Bronchial epithelial cell (primary cell): Measurements from ENCODE around the gene KIFAP3. TPM values are rescaled to one million over a fixed set of nuclear protein-coding genes. Genes with fewer than 3 reads are reported as not detected.

Experiments
- DNase-seq: peaks from one replicate; pipeline ENCODE4 v3.0.0-alpha.2; 2010; ENCODE audit warnings: low read depth
- FAIRE-seq: peaks from 2 replicates; lab custom pipeline; 2011; peaks lifted over from hg19 to GRCh38; lab: Jason Lieb, UNC
- H3K27me3 ChIP-seq: 2 replicates; pipeline ENCODE4 v1.5.1; 2011; ENCODE audit warnings: low read length; ENCODE audit not compliant: control insufficient read depth, insufficient read depth
- H3K36me3 ChIP-seq: 2 replicates; pipeline ENCODE4 v1.5.1; 2011; ENCODE audit warnings: low read length; ENCODE audit not compliant: control insufficient read depth, insufficient read depth
- H3K4me3 ChIP-seq: 2 replicates; pipeline ENCODE4 v1.5.1; 2011; ENCODE audit warnings: mild to moderate bottlenecking, low read depth, low read length, control low read depth
- total RNA-seq: library from RNA; depleted of rRNA; stranded (reverse); fragments of >200 nt; gene quantifications from 2 replicates; pipeline ENCODE4 v1.2.1, GENCODE V29; 2014
- TF ChIP-seq, protein P1 (sequence below): IDR thresholded peaks from 2 replicates; pipeline ENCODE4 v1.5.1; 2011; ENCODE audit warnings: mild to moderate bottlenecking, moderate library complexity, low read length, control low read depth, inconsistent platforms; ENCODE audit not compliant: insufficient read depth, severe bottlenecking

The KIFAP3 gene
- total RNA-seq, 1 donor from 2014 or later = 11.1 TPM

DNA sequence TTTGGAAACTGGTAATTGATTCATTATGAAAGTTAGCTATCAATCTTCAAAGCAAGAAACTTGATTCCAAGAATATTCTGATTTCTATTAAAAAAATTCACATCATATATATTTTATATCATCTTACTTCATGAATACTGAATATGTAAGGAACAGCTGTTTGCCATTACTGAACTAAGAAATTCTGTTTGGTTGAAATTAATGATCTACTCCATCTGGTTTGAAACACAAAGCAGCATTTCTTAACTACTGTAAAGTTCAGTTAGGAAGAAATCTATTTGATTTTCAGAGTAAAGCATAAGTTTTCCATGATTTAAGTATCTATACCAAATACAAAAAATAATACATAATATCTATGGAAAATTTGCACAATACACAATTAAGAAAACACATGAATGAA, 114.8 kb downstream of the KIFAP3 start:
- Histone ChIP-seq H3K36me3 (no peaks in the 10 kb centered on the region), H3K27me3 (no peaks in the 10 kb centered on the region), H3K4me3 (no peak overlapping the region)
- FAIRE-seq = no peak
- DNase-seq = no peak
- TF ChIP-seq, protein P1, sequence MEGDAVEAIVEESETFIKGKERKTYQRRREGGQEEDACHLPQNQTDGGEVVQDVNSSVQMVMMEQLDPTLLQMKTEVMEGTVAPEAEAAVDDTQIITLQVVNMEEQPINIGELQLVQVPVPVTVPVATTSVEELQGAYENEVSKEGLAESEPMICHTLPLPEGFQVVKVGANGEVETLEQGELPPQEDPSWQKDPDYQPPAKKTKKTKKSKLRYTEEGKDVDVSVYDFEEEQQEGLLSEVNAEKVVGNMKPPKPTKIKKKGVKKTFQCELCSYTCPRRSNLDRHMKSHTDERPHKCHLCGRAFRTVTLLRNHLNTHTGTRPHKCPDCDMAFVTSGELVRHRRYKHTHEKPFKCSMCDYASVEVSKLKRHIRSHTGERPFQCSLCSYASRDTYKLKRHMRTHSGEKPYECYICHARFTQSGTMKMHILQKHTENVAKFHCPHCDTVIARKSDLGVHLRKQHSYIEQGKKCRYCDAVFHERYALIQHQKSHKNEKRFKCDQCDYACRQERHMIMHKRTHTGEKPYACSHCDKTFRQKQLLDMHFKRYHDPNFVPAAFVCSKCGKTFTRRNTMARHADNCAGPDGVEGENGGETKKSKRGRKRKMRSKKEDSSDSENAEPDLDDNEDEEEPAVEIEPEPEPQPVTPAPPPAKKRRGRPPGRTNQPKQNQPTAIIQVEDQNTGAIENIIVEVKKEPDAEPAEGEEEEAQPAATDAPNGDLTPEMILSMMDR = no peak

DNA sequence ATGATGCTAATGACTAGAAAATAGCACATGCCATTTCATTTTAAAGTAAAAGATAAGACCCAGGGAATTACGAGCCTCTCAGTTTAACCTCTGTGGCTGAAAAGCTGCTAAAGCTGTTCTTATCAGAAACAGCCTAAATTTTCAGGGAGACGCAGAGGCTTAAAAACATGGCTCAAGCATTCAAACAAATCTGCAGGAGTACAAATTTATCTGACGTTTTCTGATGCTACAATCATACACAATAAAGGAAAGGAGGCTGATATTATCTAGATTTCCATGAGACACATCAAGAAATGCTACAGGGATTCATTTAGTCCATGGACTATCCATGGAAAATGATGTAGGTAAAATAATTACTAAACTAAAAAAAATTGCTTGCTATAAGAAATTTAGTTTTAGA, 115.5 kb downstream of the KIFAP3 start:
- no peaks in the 10 kb centered on the region for H3K36me3 ChIP-seq
- TF ChIP-seq, protein P1 = no peak
- no peak for DNase-seq
- no peaks in the 10 kb centered on the region for H3K27me3 ChIP-seq
- FAIRE-seq = no peak
- H3K4me3 ChIP-seq = no peak overlapping the region

DNA sequence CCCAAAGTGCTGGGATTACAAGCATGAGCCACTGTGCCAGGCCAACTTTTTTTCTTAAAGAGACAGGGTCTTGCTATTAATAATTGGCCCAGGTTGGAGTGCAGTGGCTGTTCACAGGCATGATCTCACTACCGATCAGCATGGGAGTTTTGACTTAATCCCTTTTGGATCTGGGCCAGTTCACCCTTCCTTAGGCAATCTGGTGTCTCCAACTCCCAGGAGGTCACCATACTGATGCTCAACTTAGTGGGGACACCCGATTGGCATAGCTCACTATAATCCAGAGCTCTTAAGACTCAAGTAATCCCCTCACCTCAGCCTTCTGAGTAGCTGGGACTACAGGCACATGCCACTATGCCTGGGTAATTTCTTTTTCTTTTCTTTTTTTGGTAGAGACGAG, 116.6 kb downstream of the KIFAP3 start:
- H3K27me3 ChIP-seq = no peaks in the 10 kb centered on the region
- no peak overlapping the region for H3K4me3 ChIP-seq
- DNase-seq (no peak), FAIRE-seq (no peak)
- TF ChIP-seq, protein P1 = no peak
- H3K36me3 ChIP-seq = no peaks in the 10 kb centered on the region

DNA sequence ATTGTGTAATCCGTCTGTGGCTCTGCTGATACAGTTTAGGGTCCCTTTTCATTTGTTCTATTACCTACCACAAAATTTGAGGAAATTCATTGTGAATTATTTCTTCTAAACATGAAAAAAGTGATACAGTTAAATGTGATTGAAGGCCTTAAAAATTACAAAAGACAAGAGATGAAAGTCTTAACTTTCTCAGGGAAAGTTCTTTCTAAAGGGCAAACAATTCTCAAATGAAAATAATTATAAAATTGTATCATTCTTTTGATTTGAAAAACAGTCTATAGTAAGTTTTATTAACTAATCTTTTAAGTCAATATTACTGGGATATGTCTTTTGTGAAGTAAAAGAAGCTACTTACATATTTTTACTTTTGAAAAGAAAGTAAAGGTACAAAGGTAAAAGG, 123.4 kb downstream of the KIFAP3 start:
- no peaks in the 10 kb centered on the region for H3K36me3 ChIP-seq
- H3K27me3 ChIP-seq = no peaks in the 10 kb centered on the region
- DNase-seq (no peak), FAIRE-seq (no peak)
- no peak overlapping the region for H3K4me3 ChIP-seq
- TF ChIP-seq, protein P1 = no peak

DNA sequence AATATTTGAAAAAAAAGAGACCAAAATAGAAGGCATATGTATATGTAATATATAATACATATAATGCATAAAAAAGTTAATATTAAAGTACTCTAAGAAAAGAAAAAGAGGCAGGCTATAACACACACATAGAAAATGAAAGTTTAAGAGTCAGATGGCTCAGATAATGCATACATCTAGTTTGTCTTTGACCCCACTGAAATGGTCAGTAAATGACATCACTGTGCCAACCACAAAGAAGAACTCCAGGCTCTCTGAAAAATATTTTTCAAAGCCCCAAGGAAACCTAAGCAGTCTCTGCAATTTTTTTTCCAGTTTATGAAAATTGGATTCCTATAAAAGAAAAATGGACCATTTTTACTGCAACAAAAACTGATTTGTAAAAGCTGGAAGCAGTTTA, 125.4 kb downstream of the KIFAP3 start:
- FAIRE-seq (no peak), DNase-seq (no peak)
- no peak overlapping the region for H3K4me3 ChIP-seq
- TF ChIP-seq, protein P1 = no peak
- H3K27me3 ChIP-seq = no peaks in the 10 kb centered on the region
- H3K36me3 ChIP-seq = no peaks in the 10 kb centered on the region

DNA sequence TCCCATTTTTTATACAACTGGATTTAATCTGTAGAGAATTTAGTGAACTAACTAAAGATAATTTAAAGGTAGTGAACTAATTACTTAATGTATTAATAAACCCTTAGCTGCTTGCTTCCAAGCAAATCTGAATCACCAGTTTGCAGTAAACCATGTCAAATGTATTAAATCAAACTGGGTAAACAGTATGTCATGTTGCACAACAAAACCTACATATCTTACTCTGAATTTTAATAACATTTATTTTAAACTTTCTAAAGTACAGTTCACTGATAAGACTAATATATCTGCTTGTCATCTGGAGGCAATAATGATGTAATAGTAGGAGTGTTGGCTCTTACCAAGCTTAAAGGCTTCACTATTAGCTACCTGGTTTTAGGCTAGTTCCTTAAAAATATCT, 128.3 kb downstream of the KIFAP3 start:
- TF ChIP-seq, protein P1 = no peak
- DNase-seq = no peak
- no peak overlapping the region for H3K4me3 ChIP-seq
- FAIRE-seq = no peak
- H3K27me3 ChIP-seq = no peaks in the 10 kb centered on the region
- H3K36me3 ChIP-seq = no peaks in the 10 kb centered on the region
